Pancreas (tissue), 10 donors: ENCODE measurements around the gene ZIC1. TPM values are rescaled to one million over a fixed set of nuclear protein-coding genes. Genes with fewer than 3 reads are reported as not detected.

Source experiments
- ATAC-seq, 4 donors: fragments of 200-7000 bp; cut with Tn5 transposase; one replicate each; pipeline versions ENCODE4 v1.8.0 to v1.9.1; 2020; ENCODE audit warnings: mild to moderate bottlenecking in 4 of 4, moderate library complexity in 4 of 4
- DNase-seq, 6 donors: peaks; one replicate each; pipeline ENCODE4 v3.0.0-alpha.2; 2020
- FAIRE-seq: peaks from 2 replicates; lab custom pipeline; 2012; peaks lifted over from hg19 to GRCh38; lab: Jason Lieb, UNC
- H3K27ac ChIP-seq, 4 donors: fragments of 200-600 bp; sonication (generic); 1 replicate in 3 of 4; 2 replicates in 1 of 4; pipeline versions ENCODE4 v1.5.0 to v1.8.0; 2020
- H3K27me3 ChIP-seq, 4 donors: fragments of 200-600 bp; one replicate each; pipeline ENCODE4 v1.8.0; 2021
- H3K36me3 ChIP-seq, 3 donors: fragments of 200-600 bp; sonication (generic) in 1 of 3; one replicate each; pipeline versions ENCODE4 v1.5.0 to v1.8.0; 2020 to 2021
- H3K4me1 ChIP-seq, 3 donors: fragments of 200-600 bp; one replicate each; pipeline ENCODE4 v1.8.0; 2021
- H3K4me3 ChIP-seq, 4 donors: fragments of 200-600 bp; sonication (generic) in 2 of 4; one replicate each; pipeline versions ENCODE4 v1.5.0 to v1.8.0; 2020 to 2021
- H3K9me3 ChIP-seq, 4 donors: fragments of 200-600 bp; one replicate each; pipeline ENCODE4 v1.8.0; 2021
- CTCF ChIP-seq, 4 donors: fragments of 200-600 bp; sonication (generic) in 3 of 4; IDR thresholded peaks; one replicate each; pipeline versions ENCODE4 v1.5.0 to v1.8.0; 2021; ENCODE audit warnings: antibody characterized with exemption in 4 of 4
- WGBS, 2 donors: extraction: QIAGEN DNeasy Blood & Tissue Kit; methylation state at CpG; one replicate each; pipeline ENCODE4 v1.1.7; 2013; 5-methylcytosine and 5-hydroxymethylcytosine counted together
- intact Hi-C, 3 donors: fragments of 100-400 bp; cut with DNase I; formaldehyde crosslinking; loops; one replicate each; pipeline versions ENCODE4 v1.11.1 to v1.14.2; 2022
- polyA plus RNA-seq, 2 donors: library from polyadenylated mRNA; stranded (reverse); fragments of 200-250 nt; gene quantifications; one replicate each; pipeline ENCODE4 v1.2.3, GENCODE V29; 2013
- total RNA-seq, 6 donors: library from RNA; stranded (reverse); fragmentation: NEBNext Ultra II Directional in 4 of 6; extraction: Animal tissue kit (Norgen Biotek cat#: 25700) in 4 of 6; gene quantifications; one replicate each; pipeline versions ENCODE4 v1.2.1 to v1.2.4, GENCODE V29; 2021 to 2023
- donor health status: healthy with polysubstance abuse.
- donor health status: DM: no; HTN: no; CAD: no; lungs with moderate emphysema.
- donor health status: DM: no; HTN: no; CAD: no.
- donor health status: control.
- donor health status: control.
- donor health status: Bipolar disorder and iron deficiency.
- donor health status: DM: yes; HTN: yes; CAD: no.
- donor health status: DM: no; HTN: no; CAD: no.
- donor health status: DM: no; HTN: no; CAD: no.
- donor health status: DM: yes; HTN: yes; CAD: no.

Gene ZIC1
- total and polyA plus RNA-seq, 8 donors, result not detected

- Histone ChIP-seq H3K27me3 (peaks cover 0 to 42% (median 12%) of the 10 kb centered on the region in 4 donors), H3K27ac (no peak overlapping the region), H3K36me3 (no peaks in the 10 kb centered on the region), H3K4me1 (no peaks in the 10 kb centered on the region), H3K9me3 (no peaks in the 10 kb centered on the region), H3K4me3 (no peak overlapping the region)
- ATAC-seq, result no peak
- no peak for TF ChIP-seq CTCF (IDR thresholded peaks at IDR 0.05)
- DNase-seq, result no peak
- 43 to 46% methylated on average over 5 of the region's 5 CpGs for WGBS, 2 donors
- FAIRE-seq, result no peak
- intact Hi-C loops, result no loop called here
Observed at GRCh38 chr3:147403511-147403910, 5.7 kb upstream of the ZIC1 start.

DNA sequence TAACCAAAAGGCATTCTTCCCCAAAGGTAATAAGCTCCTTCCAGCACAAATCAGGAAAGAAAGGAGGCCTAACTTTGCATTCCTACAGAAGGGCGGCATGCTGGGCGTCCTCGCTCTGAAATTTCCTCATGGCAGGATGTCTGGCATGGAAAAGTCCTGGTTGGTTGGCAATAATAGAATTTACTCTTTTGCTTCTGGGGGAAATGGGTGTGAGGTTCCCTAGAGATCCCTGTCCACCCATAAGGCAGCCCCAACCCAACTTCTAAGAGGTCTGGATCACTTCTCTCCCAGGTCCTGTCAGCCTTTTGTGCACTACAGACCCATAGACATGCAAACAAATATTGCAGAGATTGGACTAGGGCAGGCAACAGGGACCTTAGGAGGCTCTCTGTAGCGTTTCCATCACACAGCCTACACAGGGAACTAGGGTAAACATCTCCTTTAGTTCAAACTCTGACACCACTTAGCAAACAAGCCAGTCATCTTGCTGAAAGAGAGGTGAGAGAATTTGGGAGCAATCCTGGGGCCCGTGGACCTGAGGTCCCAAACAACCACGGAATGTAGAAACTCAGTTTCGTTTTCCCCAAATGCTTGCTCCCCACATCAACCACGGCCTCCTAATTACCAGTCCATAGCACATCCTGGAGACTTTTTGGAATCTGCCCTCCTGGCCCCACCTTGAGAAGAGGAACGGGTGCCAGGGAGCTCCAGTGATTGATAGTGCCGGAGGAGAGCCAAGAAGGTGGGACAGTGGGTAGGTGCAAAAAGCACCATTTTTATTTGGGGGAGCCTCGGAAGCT, 5.0 kb upstream of the ZIC1 start:
- ATAC-seq (no peak), DNase-seq (no peak), FAIRE-seq (no peak)
- Histone ChIP-seq H3K27me3 (peaks cover 0 to 47% (median 15%) of the 10 kb centered on the region in 4 donors), H3K4me3 (no peak overlapping the region), H3K4me1 (no peaks in the 10 kb centered on the region), H3K36me3 (no peaks in the 10 kb centered on the region), H3K27ac (no peak overlapping the region), H3K9me3 (no peaks in the 10 kb centered on the region)
- WGBS, 2 donors, result 37 to 38% methylated on average over 11 of the region's 11 CpGs
- no peak for TF ChIP-seq CTCF (IDR thresholded peaks at IDR 0.05)
- intact Hi-C loops, result no loop called here

DNA sequence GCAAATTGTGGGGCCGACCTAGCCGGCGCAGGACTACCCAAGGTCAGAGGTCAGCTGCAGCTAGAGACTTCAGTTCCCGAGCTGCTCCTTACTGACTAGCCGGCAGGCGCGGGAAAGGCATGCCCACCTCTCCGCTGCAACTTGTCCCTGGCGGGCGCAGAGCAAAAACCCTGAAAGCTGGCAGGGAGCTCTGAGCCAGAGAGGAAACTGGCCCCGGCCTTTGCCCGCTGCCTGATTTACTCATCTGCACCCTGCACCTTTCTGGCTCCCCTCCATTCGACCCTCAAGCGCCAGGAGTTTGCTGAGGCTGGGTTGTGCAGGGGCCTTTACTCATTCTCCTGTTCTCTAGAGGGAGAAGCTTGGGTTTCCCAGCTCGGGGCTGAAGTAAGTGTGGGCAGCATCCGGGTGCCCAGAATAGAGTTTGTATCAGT, 4.3 kb upstream of the ZIC1 start:
- intact Hi-C loops, result no loop called here
- Histone ChIP-seq H3K9me3 (no peaks in the 10 kb centered on the region), H3K36me3 (no peaks in the 10 kb centered on the region), H3K4me1 (peaks cover 0 to 2% (median 0%) of the 10 kb centered on the region in 3 donors), H3K4me3 (no peak overlapping the region), H3K27me3 (peaks cover 0 to 51% (median 20%) of the 10 kb centered on the region in 4 donors), H3K27ac (no peak overlapping the region)
- ATAC-seq (no peak), FAIRE-seq (no peak), DNase-seq (no peak)
- no peak for TF ChIP-seq CTCF (IDR thresholded peaks at IDR 0.05)
- 12 to 14% methylated on average over 16 of the region's 16 CpGs for WGBS, 2 donors

DNA sequence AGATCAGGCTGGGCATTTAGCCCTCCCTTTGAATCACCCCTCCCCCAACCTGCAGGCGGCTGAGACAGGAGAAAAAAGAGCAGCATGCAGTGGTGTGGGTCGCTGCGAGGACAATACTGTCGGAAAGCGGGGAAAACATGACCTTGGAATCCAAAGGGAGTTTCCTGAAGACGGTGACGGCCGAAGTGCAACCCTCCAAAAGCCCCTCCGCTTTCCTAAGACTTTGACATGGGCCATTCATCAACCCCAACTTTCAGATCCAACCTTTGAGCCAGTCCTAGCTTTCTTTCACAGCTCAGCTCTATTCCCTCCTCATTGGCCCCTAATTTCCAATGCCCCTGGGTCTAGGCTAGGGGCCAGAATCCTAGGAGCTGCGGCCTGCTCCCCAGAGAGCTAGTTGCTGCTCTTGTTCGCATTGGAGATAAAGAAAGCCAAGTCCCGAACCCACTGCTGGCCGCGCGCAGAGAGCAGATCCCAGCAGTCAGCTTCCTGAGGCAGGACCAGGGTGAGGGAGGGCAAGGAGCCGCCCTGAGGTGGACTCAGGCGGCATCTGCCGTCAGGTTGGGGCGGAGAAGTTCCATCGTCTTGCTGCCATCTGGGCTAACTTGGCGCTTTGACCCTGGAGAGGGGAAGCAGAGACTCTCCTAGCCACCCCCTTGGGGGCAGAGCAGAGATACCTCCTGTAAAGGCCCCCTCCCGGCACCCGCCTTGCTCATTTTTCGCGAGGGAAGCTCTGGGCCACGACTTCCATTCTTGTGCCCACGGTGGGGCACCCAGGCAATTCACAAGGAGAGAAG, 3.7 kb upstream of the ZIC1 start:
- H3K36me3 ChIP-seq, result no peaks in the 10 kb centered on the region
- H3K4me1 ChIP-seq, result peaks cover 0 to 7% (median 0%) of the 10 kb centered on the region in 3 donors
- H3K9me3 ChIP-seq, result no peaks in the 10 kb centered on the region
- H3K27me3 ChIP-seq, result peaks cover 2 to 51% (median 20%) of the 10 kb centered on the region in 4 donors
- intact Hi-C loops, result no loop called here
- FAIRE-seq, result no peak
- no peak overlapping the region for H3K4me3 ChIP-seq
- 8% methylated on average over 27 of the region's 27 CpGs for WGBS, 2 donors
- no peak for DNase-seq
- H3K27ac ChIP-seq, result no peak overlapping the region
- TF ChIP-seq CTCF (IDR thresholded peaks at IDR 0.05), result no peak
- ATAC-seq, result no peak
